ENCODE results near the gene PAF1.

PAF1 gene

DNA sequence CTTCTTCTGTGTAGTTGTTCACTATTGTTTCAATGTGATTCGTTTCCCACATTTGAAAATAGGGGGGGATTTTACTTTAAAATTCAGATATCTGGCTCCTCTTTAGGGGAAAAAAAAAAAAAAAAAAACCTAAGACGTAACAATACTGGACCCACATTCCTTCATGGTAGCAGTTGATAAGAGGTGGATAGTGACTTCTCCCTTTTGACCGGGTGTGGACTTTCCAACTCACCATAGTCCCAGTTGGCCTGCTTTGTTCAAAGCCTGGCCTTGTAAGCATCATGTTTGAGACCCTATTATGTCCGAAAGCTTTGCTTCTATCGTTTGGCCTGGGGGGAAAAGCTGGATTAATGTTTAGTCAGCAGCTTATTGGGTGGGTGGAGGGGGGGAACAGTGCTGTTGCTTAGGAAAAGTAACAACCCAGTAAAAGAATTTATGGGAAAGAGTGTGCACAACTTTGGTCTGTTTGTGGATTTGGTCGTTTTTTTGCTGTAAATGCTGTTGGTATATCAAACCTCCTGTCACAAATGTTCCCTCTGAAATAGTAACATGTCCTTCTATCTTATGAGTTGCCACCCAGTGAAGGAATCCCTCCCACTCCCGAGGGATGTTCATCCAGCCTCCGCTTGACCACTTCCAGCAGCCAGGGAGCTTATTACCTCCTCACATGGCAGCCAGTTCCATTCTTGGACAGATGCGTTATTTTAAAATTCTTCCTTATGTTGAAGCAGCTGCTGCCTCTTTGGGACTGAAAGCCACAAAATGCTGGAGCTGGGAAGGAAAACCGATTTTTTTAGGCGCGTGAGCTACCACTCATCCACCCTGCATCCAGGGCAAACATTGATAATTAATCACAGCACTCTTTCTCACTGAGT lies 38.3 kb downstream of the PAF1 start:
- Histone ChIP-seq H3K27ac (ENCODE audit: insufficient read depth in 1 of 2, low read depth in 1 of 2, low read length in 2 of 2, poor library complexity in 1 of 2, severe bottlenecking in 2 of 2) (no peak overlapping the region), H3K4me3 (ENCODE audit: control insufficient read depth in 1 of 7, extremely low read depth in 1 of 7, insufficient read depth in 4 of 7, low read depth in 2 of 7, low read length in 6 of 7) (no peak overlapping the region), H3K36me3 (ENCODE audit: control insufficient read depth in 4 of 4, insufficient read depth in 4 of 4, low read length in 3 of 4) (peaks cover 33 to 77% (median 64%) of the 10 kb centered on the region in 4 experiments), H3K4me1 (ENCODE audit: control extremely low read depth in 1 of 4, control insufficient read depth in 4 of 4, insufficient read depth in 4 of 4, low read length in 3 of 4) (peaks cover 0 to 4% (median 0%) of the 10 kb centered on the region in 4 experiments), H3K27me3 (replicated peaks in 2 of 5; ENCODE audit: control insufficient read depth in 4 of 5, insufficient read depth in 5 of 5, low read length in 4 of 5) (no peaks in the 10 kb centered on the region), H3K9me3 (ENCODE audit: control extremely low read depth in 1 of 5, control insufficient read depth in 4 of 5, insufficient read depth in 2 of 5, low read depth in 1 of 5, low read length in 4 of 5) (no peaks in the 10 kb centered on the region)
- WGBS (ENCODE audit: insufficient coverage): 100% methylated on average over 5 of the region's 12 CpGs
- DNase-seq: no peak
- CTCF ChIA-PET: interaction anchor here (1.3 to 2.5 kb wide), 4 partner anchors 10 to 49 kb away, joined by 3 to 9 read pairs (median 3); no protein-coding TSS in a partner anchor
- POLR2A ChIA-PET: interaction anchor here (0.5 kb wide), 1 partner anchor 127 kb away, joined by 3 read pairs; no protein-coding TSS in a partner anchor

DNA sequence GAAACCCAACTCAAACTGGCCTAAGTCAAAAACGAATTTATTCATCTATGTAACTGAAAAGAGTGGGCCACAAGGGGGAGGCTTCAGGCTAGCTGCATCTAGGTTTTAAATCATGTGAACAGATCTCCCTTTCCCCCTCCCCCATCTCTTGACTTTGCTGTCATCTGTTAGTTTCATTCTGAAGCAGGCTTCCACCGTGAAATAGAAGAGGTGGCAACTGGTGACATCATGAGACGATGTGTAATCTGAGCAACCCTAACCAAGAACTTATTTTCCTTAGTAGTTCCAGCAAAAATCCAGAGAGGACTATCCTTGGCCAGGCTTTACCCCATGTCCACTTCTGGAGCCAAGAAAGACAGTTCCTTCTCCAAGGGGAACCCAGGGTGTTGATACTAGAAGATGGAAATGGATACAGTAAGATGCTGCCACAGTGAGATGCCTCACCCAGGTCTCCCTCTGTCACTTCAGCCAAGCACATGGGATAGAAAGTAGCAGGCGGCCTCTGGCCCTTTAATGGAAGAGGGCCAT lies 39.3 kb downstream of the PAF1 start:
- CTCF ChIA-PET: no interaction called here
- H3K4me3 ChIP-seq (ENCODE audit: control insufficient read depth in 1 of 7, extremely low read depth in 1 of 7, insufficient read depth in 4 of 7, low read depth in 2 of 7, low read length in 6 of 7): no peak overlapping the region
- POLR2A ChIA-PET: no interaction called here
- peaks cover 0 to 10% (median 0%) of the 10 kb centered on the region in 4 experiments for H3K4me1 ChIP-seq (ENCODE audit: control extremely low read depth in 1 of 4, control insufficient read depth in 4 of 4, insufficient read depth in 4 of 4, low read length in 3 of 4)
- peaks cover 26 to 66% (median 54%) of the 10 kb centered on the region in 4 experiments for H3K36me3 ChIP-seq (ENCODE audit: control insufficient read depth in 4 of 4, insufficient read depth in 4 of 4, low read length in 3 of 4)
- H3K9me3 ChIP-seq (ENCODE audit: control extremely low read depth in 1 of 5, control insufficient read depth in 4 of 5, insufficient read depth in 2 of 5, low read depth in 1 of 5, low read length in 4 of 5): no peaks in the 10 kb centered on the region
- WGBS (ENCODE audit: insufficient coverage): 100% methylated on average over 1 of the region's 4 CpGs
- H3K27ac ChIP-seq (ENCODE audit: insufficient read depth in 1 of 2, low read depth in 1 of 2, low read length in 2 of 2, poor library complexity in 1 of 2, severe bottlenecking in 2 of 2): no peak overlapping the region
- no peaks in the 10 kb centered on the region for H3K27me3 ChIP-seq (replicated peaks in 2 of 5; ENCODE audit: control insufficient read depth in 4 of 5, insufficient read depth in 5 of 5, low read length in 4 of 5)
- DNase-seq: peak; percentile 31 to 65 (median 61)

DNA sequence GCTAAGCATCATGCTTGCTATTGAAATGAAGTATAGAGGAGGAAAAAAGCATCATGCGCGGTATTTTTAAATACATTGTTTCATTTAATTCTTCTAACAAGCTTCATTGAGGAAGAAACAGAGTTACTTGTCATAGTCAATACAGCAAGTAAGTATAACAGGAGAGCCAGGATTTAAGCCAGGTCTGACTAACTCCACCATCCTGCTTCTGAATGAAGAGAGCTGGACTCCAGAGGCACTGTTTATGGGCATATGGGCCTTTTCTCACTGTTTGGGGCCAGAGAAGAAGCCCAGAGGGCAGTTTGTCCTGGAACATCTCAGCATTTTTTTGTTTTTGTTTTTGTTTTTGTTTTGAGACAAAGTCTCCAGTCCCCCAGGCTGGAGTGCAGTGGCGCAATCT lies 40.8 kb downstream of the PAF1 start:
- H3K4me1 ChIP-seq (ENCODE audit: control extremely low read depth in 1 of 4, control insufficient read depth in 4 of 4, insufficient read depth in 4 of 4, low read length in 3 of 4): peaks cover 0 to 12% (median under 1%) of the 10 kb centered on the region in 4 experiments
- H3K9me3 ChIP-seq (ENCODE audit: control extremely low read depth in 1 of 5, control insufficient read depth in 4 of 5, insufficient read depth in 2 of 5, low read depth in 1 of 5, low read length in 4 of 5): no peaks in the 10 kb centered on the region
- H3K27me3 ChIP-seq (replicated peaks in 2 of 5; ENCODE audit: control insufficient read depth in 4 of 5, insufficient read depth in 5 of 5, low read length in 4 of 5): no peaks in the 10 kb centered on the region
- H3K4me3 ChIP-seq (ENCODE audit: control insufficient read depth in 1 of 7, extremely low read depth in 1 of 7, insufficient read depth in 4 of 7, low read depth in 2 of 7, low read length in 6 of 7): no peak overlapping the region
- CTCF ChIA-PET: interaction anchor here (1.0 to 1.9 kb wide), 5 partner anchors 8 to 61 kb away, joined by 4 to 6 read pairs (median 5); partner anchors contain the start of gene SAMD4B
- H3K27ac ChIP-seq (ENCODE audit: insufficient read depth in 1 of 2, low read depth in 1 of 2, low read length in 2 of 2, poor library complexity in 1 of 2, severe bottlenecking in 2 of 2): no peak overlapping the region
- no peak for DNase-seq
- H3K36me3 ChIP-seq (ENCODE audit: control insufficient read depth in 4 of 4, insufficient read depth in 4 of 4, low read length in 3 of 4): peaks cover 19 to 61% (median 40%) of the 10 kb centered on the region in 4 experiments
- POLR2A ChIA-PET: no interaction called here
- WGBS (ENCODE audit: insufficient coverage): 100% methylated on average over 1 of the region's 3 CpGs

DNA sequence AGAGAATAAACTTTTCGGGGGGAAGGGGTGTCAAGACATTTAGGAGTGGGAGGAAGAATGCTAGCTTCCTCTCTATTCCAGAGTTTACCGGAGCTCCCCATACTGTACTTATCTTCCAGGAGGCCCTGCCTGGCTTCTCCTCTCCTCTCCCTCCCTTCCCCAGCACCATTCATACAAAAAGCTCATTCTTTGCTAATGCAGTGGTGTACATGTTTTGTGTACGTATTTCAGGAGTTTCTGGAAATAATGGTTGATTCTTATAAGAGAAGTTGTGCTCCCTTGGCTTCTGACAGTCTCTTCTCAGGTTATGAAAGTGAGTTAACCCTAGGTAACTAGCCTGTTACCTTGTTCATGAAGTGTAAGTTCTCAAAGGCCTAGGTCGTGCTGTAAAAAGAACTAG lies 41.6 kb downstream of the PAF1 start:
- H3K36me3 ChIP-seq (ENCODE audit: control insufficient read depth in 4 of 4, insufficient read depth in 4 of 4, low read length in 3 of 4): peaks cover 19 to 60% (median 35%) of the 10 kb centered on the region in 4 experiments
- H3K9me3 ChIP-seq (ENCODE audit: control extremely low read depth in 1 of 5, control insufficient read depth in 4 of 5, insufficient read depth in 2 of 5, low read depth in 1 of 5, low read length in 4 of 5): no peaks in the 10 kb centered on the region
- peaks cover 0 to 16% (median 4%) of the 10 kb centered on the region in 4 experiments for H3K4me1 ChIP-seq (ENCODE audit: control extremely low read depth in 1 of 4, control insufficient read depth in 4 of 4, insufficient read depth in 4 of 4, low read length in 3 of 4)
- no peaks in the 10 kb centered on the region for H3K27me3 ChIP-seq (replicated peaks in 2 of 5; ENCODE audit: control insufficient read depth in 4 of 5, insufficient read depth in 5 of 5, low read length in 4 of 5)
- DNase-seq: no peak
- ChIA-PET CTCF (interaction anchor here (1.1 to 1.9 kb wide), 4 partner anchors 13 to 62 kb away, joined by 3 to 5 read pairs (median 4); no protein-coding TSS in a partner anchor), POLR2A (no interaction called here)
- no peak overlapping the region for H3K4me3 ChIP-seq (ENCODE audit: control insufficient read depth in 1 of 7, extremely low read depth in 1 of 7, insufficient read depth in 4 of 7, low read depth in 2 of 7, low read length in 6 of 7)
- 100% methylated on average over 2 of the region's 4 CpGs for WGBS (ENCODE audit: insufficient coverage)
- no peak overlapping the region for H3K27ac ChIP-seq (ENCODE audit: insufficient read depth in 1 of 2, low read depth in 1 of 2, low read length in 2 of 2, poor library complexity in 1 of 2, severe bottlenecking in 2 of 2)

DNA sequence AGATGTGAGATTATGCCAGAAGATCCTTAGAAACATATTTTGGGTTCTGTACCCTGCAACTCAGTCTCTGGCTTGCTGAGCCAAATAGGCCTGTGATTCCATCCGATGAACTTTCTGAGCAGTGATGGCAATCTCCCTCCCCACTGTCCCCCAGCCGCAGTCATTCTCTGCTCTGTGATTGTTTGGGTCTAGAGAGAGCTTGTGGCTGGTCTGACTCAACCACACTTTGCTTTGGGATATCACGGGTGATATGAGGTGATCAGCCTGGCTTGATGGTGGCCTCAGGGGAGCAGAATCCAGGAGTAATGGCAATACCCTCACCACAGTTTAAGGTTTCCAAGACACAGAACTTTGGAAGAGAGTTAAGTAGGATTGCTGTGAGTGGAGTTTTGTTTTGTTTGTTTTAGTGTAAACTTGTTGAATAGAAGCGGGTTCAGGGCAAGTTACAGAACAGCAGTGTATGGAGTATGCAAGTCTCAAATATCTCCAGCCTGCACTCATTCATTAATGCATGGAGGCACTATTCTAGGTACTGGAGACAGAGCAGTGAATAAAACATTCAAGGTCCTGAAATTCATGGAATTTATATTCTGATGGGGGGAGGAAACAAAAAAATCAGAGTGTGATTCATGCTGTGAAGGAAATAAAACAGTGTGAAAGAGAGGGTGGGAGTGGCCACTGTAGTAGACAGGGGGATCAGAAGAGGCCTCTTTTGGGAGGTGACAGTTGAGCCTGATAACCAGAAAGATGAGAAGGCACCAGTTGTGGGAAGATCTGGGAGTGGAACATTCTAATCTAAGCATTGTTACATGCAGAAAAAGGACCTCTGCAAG lies 43.4 kb downstream of the PAF1 start:
- H3K4me3 ChIP-seq (ENCODE audit: control insufficient read depth in 1 of 7, extremely low read depth in 1 of 7, insufficient read depth in 4 of 7, low read depth in 2 of 7, low read length in 6 of 7): no peak overlapping the region
- DNase-seq: no peak
- peak overlapping the region in 1 of 2 experiments; percentile 27 for H3K27ac ChIP-seq (ENCODE audit: insufficient read depth in 1 of 2, low read depth in 1 of 2, low read length in 2 of 2, poor library complexity in 1 of 2, severe bottlenecking in 2 of 2)
- H3K9me3 ChIP-seq (ENCODE audit: control extremely low read depth in 1 of 5, control insufficient read depth in 4 of 5, insufficient read depth in 2 of 5, low read depth in 1 of 5, low read length in 4 of 5): no peaks in the 10 kb centered on the region
- H3K27me3 ChIP-seq (replicated peaks in 2 of 5; ENCODE audit: control insufficient read depth in 4 of 5, insufficient read depth in 5 of 5, low read length in 4 of 5): no peaks in the 10 kb centered on the region
- H3K36me3 ChIP-seq (ENCODE audit: control insufficient read depth in 4 of 4, insufficient read depth in 4 of 4, low read length in 3 of 4): peaks cover 13 to 50% (median 27%) of the 10 kb centered on the region in 4 experiments
- CTCF ChIA-PET: no interaction called here
- POLR2A ChIA-PET: no interaction called here
- peaks cover 0 to 32% (median 15%) of the 10 kb centered on the region in 4 experiments for H3K4me1 ChIP-seq (ENCODE audit: control extremely low read depth in 1 of 4, control insufficient read depth in 4 of 4, insufficient read depth in 4 of 4, low read length in 3 of 4)
- WGBS (ENCODE audit: insufficient coverage): 94% methylated on average over 2 of the region's 4 CpGs

DNA sequence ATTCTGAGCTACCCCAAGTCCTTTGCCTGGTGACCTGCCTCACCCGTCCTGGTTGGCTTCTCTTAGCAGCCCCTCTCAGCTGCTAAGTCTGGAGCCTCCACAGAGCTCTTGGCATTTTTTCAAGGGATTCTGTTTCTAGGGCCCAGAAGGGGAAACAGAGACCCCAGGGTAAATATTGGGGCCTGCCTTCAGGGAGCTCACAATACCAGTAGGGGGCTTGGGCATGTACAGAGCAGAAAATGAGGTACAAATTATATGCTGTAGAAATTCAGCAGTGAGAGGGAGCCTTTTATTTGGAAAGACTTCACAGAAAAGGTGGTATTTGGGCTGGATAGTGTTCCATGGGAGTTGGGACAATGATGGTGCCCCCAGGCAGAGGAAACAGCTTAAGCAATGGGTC lies 45.0 kb downstream of the PAF1 start:
- ChIA-PET POLR2A (interaction anchor here (1.1 kb wide), 1 partner anchor 17 kb away, joined by 3 read pairs; no protein-coding TSS in a partner anchor), CTCF (interaction anchor here (0.7 to 1.3 kb wide), 5 partner anchors 8 to 405 kb away, joined by 3 to 7 read pairs (median 3); no protein-coding TSS in a partner anchor)
- H3K4me1 ChIP-seq (ENCODE audit: control extremely low read depth in 1 of 4, control insufficient read depth in 4 of 4, insufficient read depth in 4 of 4, low read length in 3 of 4): peaks cover under 1 to 33% (median 18%) of the 10 kb centered on the region in 4 experiments
- H3K27me3 ChIP-seq (replicated peaks in 2 of 5; ENCODE audit: control insufficient read depth in 4 of 5, insufficient read depth in 5 of 5, low read length in 4 of 5): no peaks in the 10 kb centered on the region
- peaks cover 7 to 37% (median 16%) of the 10 kb centered on the region in 4 experiments for H3K36me3 ChIP-seq (ENCODE audit: control insufficient read depth in 4 of 4, insufficient read depth in 4 of 4, low read length in 3 of 4)
- H3K9me3 ChIP-seq (ENCODE audit: control extremely low read depth in 1 of 5, control insufficient read depth in 4 of 5, insufficient read depth in 2 of 5, low read depth in 1 of 5, low read length in 4 of 5): no peaks in the 10 kb centered on the region
- WGBS (ENCODE audit: insufficient coverage): no CpG with 5 or more reads among the region's 1 CpG
- no peak overlapping the region for H3K27ac ChIP-seq (ENCODE audit: insufficient read depth in 1 of 2, low read depth in 1 of 2, low read length in 2 of 2, poor library complexity in 1 of 2, severe bottlenecking in 2 of 2)
- no peak overlapping the region for H3K4me3 ChIP-seq (ENCODE audit: control insufficient read depth in 1 of 7, extremely low read depth in 1 of 7, insufficient read depth in 4 of 7, low read depth in 2 of 7, low read length in 6 of 7)
- DNase-seq: peak in 2 of 3 donors; percentile 28
